ENCODE results near the gene FBXO22. TPM values are rescaled to one million over a fixed set of nuclear protein-coding genes. Genes with fewer than 3 reads are reported as not detected.

The FBXO22 gene
- total and polyA plus RNA-seq, 7 donors, result 10.8 to 21.5 (median 15.7) TPM

DNA sequence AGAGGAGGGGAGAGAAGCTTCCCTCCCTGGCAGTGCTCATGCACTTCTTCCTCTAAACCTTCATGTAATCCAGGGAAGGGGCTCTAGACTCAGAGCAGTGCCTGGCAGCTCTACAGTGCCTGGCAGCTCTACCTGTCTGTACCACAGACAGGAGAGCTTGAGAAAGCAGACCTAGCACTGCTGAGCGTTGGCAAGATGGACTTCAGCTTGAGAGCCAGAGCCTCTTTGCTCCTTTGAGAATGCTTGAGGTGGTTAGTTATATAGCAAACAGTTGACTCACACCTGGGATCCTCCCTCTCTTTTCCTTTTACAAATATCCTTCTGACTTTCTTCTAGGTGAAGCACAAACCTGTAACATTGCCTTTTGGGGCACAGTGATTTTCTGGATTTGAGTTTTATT, 20.9 kb downstream of the FBXO22 start:
- no peak overlapping the region for H3K27ac ChIP-seq
- WGBS, 2 donors, result 95 to 96% methylated on average over 1 of the region's 1 CpG
- DNase-seq, result no peak

DNA sequence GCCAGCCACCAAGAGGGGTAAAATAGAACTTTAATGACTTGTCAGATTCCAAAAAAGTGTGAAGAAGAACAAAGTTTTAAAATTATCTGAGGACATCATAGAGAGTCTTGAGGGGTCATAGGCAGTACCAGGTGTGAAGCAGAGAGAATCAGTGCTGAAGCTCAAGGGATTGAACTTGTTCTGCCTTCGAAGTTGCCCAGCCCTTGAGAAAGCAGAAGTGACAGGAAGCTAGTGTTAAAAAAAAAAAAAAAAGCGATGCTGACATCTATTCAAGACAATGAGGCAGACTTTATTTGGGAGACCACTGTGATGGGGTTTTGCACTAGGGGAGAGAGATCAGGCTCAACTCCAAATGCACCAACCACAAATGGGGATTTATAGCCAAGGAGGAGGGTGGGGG, 21.8 kb downstream of the FBXO22 start:
- intact Hi-C loops (cut with DNase I), result no loop called here
- TF ChIP-seq CTCF (IDR thresholded peaks at IDR 0.05), result no peak
- TF ChIP-seq EP300 (IDR thresholded peaks at IDR 0.05), result no peak
- no peak for TF ChIP-seq POLR2A (IDR thresholded peaks at IDR 0.05)
- no peak for TF ChIP-seq POLR2AphosphoS5 (IDR thresholded peaks at IDR 0.05)
- 47 to 83% methylated on average over 2 of the region's 2 CpGs for WGBS, 2 donors

More for the DNA sequence above, 20.9 kb downstream of the FBXO22 start:
- intact Hi-C loops (cut with DNase I), result no loop called here
- Histone ChIP-seq H3K9me3 (no peaks in the 10 kb centered on the region), H3K36me3 (peaks cover 0 to under 1% (median 0%) of the 10 kb centered on the region in 4 donors), H3K4me1 (peaks cover 0 to 36% (median 27%) of the 10 kb centered on the region in 4 donors), H3K27me3 (no peaks in the 10 kb centered on the region), H3K4me3 (no peak overlapping the region)
- TF ChIP-seq EP300 (IDR thresholded peaks at IDR 0.05), result no peak
- TF ChIP-seq POLR2A (IDR thresholded peaks at IDR 0.05), result no peak
- TF ChIP-seq POLR2AphosphoS5 (IDR thresholded peaks at IDR 0.05), result no peak
- TF ChIP-seq CTCF (IDR thresholded peaks at IDR 0.05), result no peak

GRCh38 chr15:75926931-75927330, 23.3 kb downstream of the FBXO22 start:
- intact Hi-C loops (cut with DNase I), result no loop called here
- WGBS, 2 donors, result 94% methylated on average over 3 of the region's 3 CpGs
- no peak overlapping the region for H3K4me3 ChIP-seq
- no peaks in the 10 kb centered on the region for H3K27me3 ChIP-seq
- no peak overlapping the region for H3K27ac ChIP-seq
- peaks cover 0 to 34% (median 23%) of the 10 kb centered on the region in 4 donors for H3K4me1 ChIP-seq
- no peaks in the 10 kb centered on the region for H3K9me3 ChIP-seq
- peaks cover 0 to 21% (median 0%) of the 10 kb centered on the region in 4 donors for H3K36me3 ChIP-seq
- no peak for TF ChIP-seq EP300 (IDR thresholded peaks at IDR 0.05)
- TF ChIP-seq CTCF (IDR thresholded peaks at IDR 0.05), result no peak
- TF ChIP-seq POLR2A (IDR thresholded peaks at IDR 0.05), result no peak
- TF ChIP-seq POLR2AphosphoS5 (IDR thresholded peaks at IDR 0.05), result no peak
- no peak for DNase-seq

More for the DNA sequence above, 21.8 kb downstream of the FBXO22 start:
- peaks cover 0 to 9% (median 0%) of the 10 kb centered on the region in 4 donors for H3K36me3 ChIP-seq
- no peaks in the 10 kb centered on the region for H3K9me3 ChIP-seq
- no peak overlapping the region for H3K4me3 ChIP-seq
- no peak overlapping the region for H3K27ac ChIP-seq
- no peaks in the 10 kb centered on the region for H3K27me3 ChIP-seq
- no peak for DNase-seq
- peaks cover 0 to 36% (median 27%) of the 10 kb centered on the region in 4 donors for H3K4me1 ChIP-seq

DNA sequence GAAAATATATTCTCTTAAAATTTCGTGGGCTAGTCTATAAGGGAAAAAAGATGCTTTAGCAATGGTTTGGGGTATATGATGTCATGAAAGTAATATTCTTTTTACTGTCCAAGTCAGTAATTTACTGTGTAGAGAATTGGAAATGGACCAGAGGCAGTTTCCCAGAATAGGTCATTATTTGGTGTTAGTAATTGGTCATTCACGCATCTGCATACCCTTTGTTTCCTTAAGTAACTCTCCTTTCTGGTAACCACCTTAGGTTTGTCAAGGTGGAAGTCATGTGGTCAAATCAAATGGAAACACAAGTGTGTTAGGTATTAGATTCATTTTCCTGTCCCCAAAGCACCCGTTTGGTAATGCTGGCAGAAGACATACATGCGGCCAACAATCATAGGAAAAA, 23.9 kb downstream of the FBXO22 start:
- intact Hi-C loops (cut with DNase I), result no loop called here
- Histone ChIP-seq H3K4me3 (no peak overlapping the region), H3K4me1 (peaks cover 0 to 27% (median 16%) of the 10 kb centered on the region in 4 donors), H3K9me3 (no peaks in the 10 kb centered on the region), H3K27ac (no peak overlapping the region), H3K36me3 (peaks cover 0 to 26% (median under 1%) of the 10 kb centered on the region in 4 donors), H3K27me3 (no peaks in the 10 kb centered on the region)
- no peak for DNase-seq
- WGBS, 2 donors, result 79 to 94% methylated on average over 4 of the region's 4 CpGs
- no peak for TF ChIP-seq EP300 (IDR thresholded peaks at IDR 0.05)

DNA sequence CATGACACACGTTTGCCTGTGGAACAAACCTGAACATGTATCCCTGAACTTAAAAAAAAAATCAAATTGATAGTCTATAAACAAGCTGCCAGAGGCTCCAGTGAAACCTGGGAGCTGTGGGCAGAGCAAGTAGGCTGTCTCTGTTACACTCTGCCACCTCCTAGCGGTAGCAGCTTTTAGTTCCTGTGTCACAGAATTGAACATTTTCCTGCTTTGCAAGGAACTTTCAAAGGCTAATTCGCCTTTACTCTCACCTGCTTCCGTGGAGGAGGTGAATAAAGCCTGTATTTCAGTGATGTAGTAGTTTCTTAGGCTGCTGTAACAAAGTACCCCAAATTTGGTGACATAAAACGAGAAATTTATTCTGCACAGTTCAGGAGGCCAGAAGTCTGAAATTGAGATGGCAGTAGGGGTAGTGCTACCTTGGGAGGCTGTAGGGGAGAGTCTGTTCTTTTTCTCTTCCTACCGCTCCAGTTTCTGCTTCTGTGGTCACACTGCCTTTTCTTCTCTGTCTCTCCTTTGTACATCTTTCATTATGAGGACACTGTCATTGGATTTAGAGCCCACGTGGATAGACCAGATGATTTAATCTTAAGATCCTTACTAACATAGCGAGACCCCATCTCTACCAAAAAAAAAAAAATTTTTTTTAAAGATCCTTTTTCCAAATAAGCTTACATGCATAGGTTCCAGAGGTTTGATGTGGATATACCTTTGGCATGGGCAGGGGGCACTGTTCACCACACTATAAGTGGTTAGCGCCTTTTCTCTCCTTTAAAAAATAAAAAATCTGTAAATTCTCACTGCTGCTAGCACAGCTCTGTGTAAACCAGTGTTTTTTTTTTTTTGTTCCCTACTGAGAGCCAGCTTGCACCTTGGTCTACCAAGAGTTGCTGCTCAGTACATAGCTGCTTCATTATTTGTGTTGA, 25.3 kb downstream of the FBXO22 start:
- no peak overlapping the region for H3K27ac ChIP-seq
- peaks cover 0 to 39% (median 4%) of the 10 kb centered on the region in 4 donors for H3K36me3 ChIP-seq
- 70 to 77% methylated on average over 9 of the region's 9 CpGs for WGBS, 2 donors
- no peak for DNase-seq
- H3K4me3 ChIP-seq, result no peak overlapping the region
- no peak for TF ChIP-seq CTCF (IDR thresholded peaks at IDR 0.05)
- no peak for TF ChIP-seq POLR2AphosphoS5 (IDR thresholded peaks at IDR 0.05)
- no peak for TF ChIP-seq EP300 (IDR thresholded peaks at IDR 0.05)
- no peak for TF ChIP-seq POLR2A (IDR thresholded peaks at IDR 0.05)
- peaks cover 0 to 24% (median 14%) of the 10 kb centered on the region in 4 donors for H3K4me1 ChIP-seq
- intact Hi-C loops (cut with DNase I), result no loop called here
- H3K9me3 ChIP-seq, result no peaks in the 10 kb centered on the region
- no peaks in the 10 kb centered on the region for H3K27me3 ChIP-seq
